Activated T-cell treated with anti-CD3 and anti-CD28 coated beads, Interleukin-2, amount 50 U/mL, for 72 hours (primary cell): ENCODE results near the gene TMPRSS2. TPM values are rescaled to one million over a fixed set of nuclear protein-coding genes. Genes with fewer than 3 reads are reported as not detected.
A peak's percentile ranks its signal among the peaks of the same experiment; 100 is the strongest.

Experiments used
- ATAC-seq, 2 donors: fragments of 150-1000 bp; cut with Tn5 transposase; replicated peaks in 1 of 2; 2 replicates each; pipeline ENCODE4 v1.10.0; 2021; ENCODE audit warnings: moderate library complexity in 2 of 2, mild to moderate bottlenecking in 1 of 2
- DNase-seq, 2 donors: peaks; one replicate each; pipeline ENCODE4 v3.0.0; 2021 to 2022; ENCODE audit warnings: mixed read lengths in 1 of 2
- H3K27ac Mint-ChIP-seq: one replicate; pipeline ENCODE4 v1.8.0; 2022; ENCODE audit warnings: mild to moderate bottlenecking, moderate library complexity, mixed read lengths
- H3K27me3 Mint-ChIP-seq: one replicate; pipeline ENCODE4 v1.8.0; 2022; ENCODE audit warnings: low read depth, mixed read lengths
- H3K36me3 Mint-ChIP-seq, 2 donors: one replicate each; pipeline ENCODE4 v1.8.0; 2022; ENCODE audit warnings: mixed read lengths in 2 of 2, mild to moderate bottlenecking in 1 of 2; ENCODE audit not compliant: insufficient read depth in 2 of 2
- H3K4me1 Mint-ChIP-seq: one replicate; pipeline ENCODE4 v1.8.0; 2022; ENCODE audit warnings: low read depth, mixed read lengths
- H3K4me3 Mint-ChIP-seq, 2 donors: one replicate each; pipeline ENCODE4 v1.8.0; 2022; ENCODE audit warnings: mild to moderate bottlenecking in 2 of 2, mixed read lengths in 2 of 2, moderate library complexity in 2 of 2
- H3K9me3 Mint-ChIP-seq, 2 donors: one replicate each; pipeline ENCODE4 v1.8.0; 2022; ENCODE audit warnings: mixed read lengths in 2 of 2
- total RNA-seq, 2 donors: library from RNA; stranded (reverse); gene quantifications; one replicate each; pipeline ENCODE4 v1.2.3, GENCODE V29; 2022

The TMPRSS2 gene
- total RNA-seq, 2 donors from 2014 or later = not detected

- no peak for DNase-seq
- peaks cover 3% of the 10 kb centered on the region for H3K27me3 Mint-ChIP-seq
- no peaks in the 10 kb centered on the region for H3K36me3 Mint-ChIP-seq
- H3K4me1 Mint-ChIP-seq = no peaks in the 10 kb centered on the region
- no peaks in the 10 kb centered on the region for H3K9me3 Mint-ChIP-seq
- no peak overlapping the region for H3K4me3 Mint-ChIP-seq
- ATAC-seq = peak in 1 of 2 donors; percentile 61
- no peak overlapping the region for H3K27ac Mint-ChIP-seq
Observed at GRCh38 chr21:41483973-41484372, 24.0 kb downstream of the TMPRSS2 start.

GRCh38 chr21:41483415-41483814 lies 24.5 kb downstream of the TMPRSS2 start:
- H3K4me3 Mint-ChIP-seq = no peak overlapping the region
- no peaks in the 10 kb centered on the region for H3K9me3 Mint-ChIP-seq
- DNase-seq = no peak
- no peaks in the 10 kb centered on the region for H3K4me1 Mint-ChIP-seq
- ATAC-seq = peak in 1 of 2 donors; percentile 41
- H3K36me3 Mint-ChIP-seq = no peaks in the 10 kb centered on the region
- H3K27ac Mint-ChIP-seq = no peak overlapping the region
- peaks cover 8% of the 10 kb centered on the region for H3K27me3 Mint-ChIP-seq

- peaks cover 13% of the 10 kb centered on the region for H3K27me3 Mint-ChIP-seq
- no peak overlapping the region for H3K4me3 Mint-ChIP-seq
- no peak for DNase-seq
- no peak overlapping the region for H3K27ac Mint-ChIP-seq
- peak in 1 of 2 donors; percentile 32 for ATAC-seq
- H3K4me1 Mint-ChIP-seq = no peaks in the 10 kb centered on the region
- no peaks in the 10 kb centered on the region for H3K9me3 Mint-ChIP-seq
- no peaks in the 10 kb centered on the region for H3K36me3 Mint-ChIP-seq
Observed at GRCh38 chr21:41482980-41483379, 25.0 kb downstream of the TMPRSS2 start.

DNA sequence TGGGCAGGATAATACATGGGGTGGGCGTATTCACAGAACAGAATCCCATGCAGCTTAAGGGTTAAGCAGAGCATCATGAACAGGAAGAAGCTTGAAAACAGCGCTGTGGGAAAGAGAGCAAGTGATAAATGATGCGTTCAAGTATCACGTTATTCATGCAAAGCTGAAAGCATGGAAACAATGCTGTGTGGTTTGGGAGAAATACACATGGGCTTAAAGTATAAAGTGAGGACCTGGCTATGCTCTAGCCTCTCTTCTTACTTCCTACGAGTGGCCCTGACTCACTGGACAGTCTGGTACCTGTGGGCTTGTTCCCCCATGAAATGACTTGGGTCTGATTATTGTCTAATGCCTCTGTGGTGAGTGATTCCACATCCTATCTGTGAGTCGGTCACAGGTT lies 25.7 kb downstream of the TMPRSS2 start:
- Mint-ChIP-seq H3K27ac (no peak overlapping the region), H3K9me3 (no peaks in the 10 kb centered on the region), H3K4me1 (no peaks in the 10 kb centered on the region), H3K27me3 (peaks cover 19% of the 10 kb centered on the region), H3K4me3 (no peak overlapping the region), H3K36me3 (no peaks in the 10 kb centered on the region)
- no peak for ATAC-seq
- DNase-seq = no peak

GRCh38 chr21:41481191-41481590 lies 26.8 kb downstream of the TMPRSS2 start:
- ATAC-seq = no peak
- Mint-ChIP-seq H3K27ac (no peak overlapping the region), H3K27me3 (peaks cover 20% of the 10 kb centered on the region), H3K9me3 (no peaks in the 10 kb centered on the region), H3K36me3 (no peaks in the 10 kb centered on the region), H3K4me1 (no peaks in the 10 kb centered on the region), H3K4me3 (no peak overlapping the region)
- DNase-seq = no peak

GRCh38 chr21:41480086-41480690 lies 27.8 kb downstream of the TMPRSS2 start:
- no peak for ATAC-seq
- Mint-ChIP-seq H3K27me3 (peaks cover 20% of the 10 kb centered on the region), H3K4me3 (no peak overlapping the region), H3K9me3 (no peaks in the 10 kb centered on the region), H3K4me1 (no peaks in the 10 kb centered on the region), H3K27ac (no peak overlapping the region), H3K36me3 (no peaks in the 10 kb centered on the region)
- DNase-seq = no peak

- Mint-ChIP-seq H3K36me3 (no peaks in the 10 kb centered on the region), H3K4me3 (no peak overlapping the region), H3K27me3 (peaks cover 20% of the 10 kb centered on the region), H3K9me3 (no peaks in the 10 kb centered on the region), H3K4me1 (no peaks in the 10 kb centered on the region), H3K27ac (no peak overlapping the region)
- ATAC-seq (no peak), DNase-seq (no peak)
Observed at GRCh38 chr21:41479686-41480085, 28.3 kb downstream of the TMPRSS2 start.

GRCh38 chr21:41478319-41479177 lies 29.4 kb downstream of the TMPRSS2 start:
- no peaks in the 10 kb centered on the region for H3K9me3 Mint-ChIP-seq
- H3K27ac Mint-ChIP-seq = no peak overlapping the region
- peaks cover 20% of the 10 kb centered on the region for H3K27me3 Mint-ChIP-seq
- no peak overlapping the region for H3K4me3 Mint-ChIP-seq
- no peaks in the 10 kb centered on the region for H3K4me1 Mint-ChIP-seq
- no peak for DNase-seq
- H3K36me3 Mint-ChIP-seq = no peaks in the 10 kb centered on the region
- no peak for ATAC-seq

DNA sequence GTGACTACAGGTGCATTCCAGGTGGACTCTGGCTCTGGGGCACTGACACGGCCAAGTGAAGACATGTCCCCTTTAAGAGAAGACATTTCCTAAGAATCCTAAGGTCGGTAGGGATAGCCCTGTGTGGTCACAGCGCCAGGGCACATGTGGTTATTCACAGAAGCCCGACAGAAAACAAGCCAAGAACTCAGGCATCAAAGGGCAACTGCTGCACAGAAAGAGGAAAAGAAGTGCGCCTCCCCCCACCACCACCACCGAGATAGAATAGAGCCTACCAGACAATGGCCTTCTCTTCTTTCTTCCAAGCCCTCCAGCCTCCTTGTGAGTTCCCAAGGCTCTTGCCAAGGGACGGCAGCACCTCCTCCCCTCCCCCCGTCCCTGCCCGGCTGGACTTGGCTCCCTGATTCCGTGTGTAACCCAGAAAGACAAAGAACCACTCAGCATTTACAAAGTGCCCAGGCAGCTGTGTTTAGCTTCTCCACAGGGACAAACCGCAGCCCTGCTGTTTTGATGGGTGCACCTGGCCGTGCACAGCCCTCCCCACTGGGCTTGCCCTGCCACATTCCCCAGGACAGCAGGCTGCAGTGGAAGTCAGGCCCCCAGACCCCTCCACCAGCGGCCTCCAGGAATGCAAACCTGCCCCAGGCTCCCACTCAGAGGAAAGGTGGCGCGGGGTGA lies 30.2 kb downstream of the TMPRSS2 start:
- H3K4me1 Mint-ChIP-seq = no peaks in the 10 kb centered on the region
- H3K4me3 Mint-ChIP-seq = no peak overlapping the region
- no peaks in the 10 kb centered on the region for H3K9me3 Mint-ChIP-seq
- no peak overlapping the region for H3K27ac Mint-ChIP-seq
- H3K27me3 Mint-ChIP-seq = peaks cover 20% of the 10 kb centered on the region
- no peaks in the 10 kb centered on the region for H3K36me3 Mint-ChIP-seq
- ATAC-seq (no peak), DNase-seq (no peak)

DNA sequence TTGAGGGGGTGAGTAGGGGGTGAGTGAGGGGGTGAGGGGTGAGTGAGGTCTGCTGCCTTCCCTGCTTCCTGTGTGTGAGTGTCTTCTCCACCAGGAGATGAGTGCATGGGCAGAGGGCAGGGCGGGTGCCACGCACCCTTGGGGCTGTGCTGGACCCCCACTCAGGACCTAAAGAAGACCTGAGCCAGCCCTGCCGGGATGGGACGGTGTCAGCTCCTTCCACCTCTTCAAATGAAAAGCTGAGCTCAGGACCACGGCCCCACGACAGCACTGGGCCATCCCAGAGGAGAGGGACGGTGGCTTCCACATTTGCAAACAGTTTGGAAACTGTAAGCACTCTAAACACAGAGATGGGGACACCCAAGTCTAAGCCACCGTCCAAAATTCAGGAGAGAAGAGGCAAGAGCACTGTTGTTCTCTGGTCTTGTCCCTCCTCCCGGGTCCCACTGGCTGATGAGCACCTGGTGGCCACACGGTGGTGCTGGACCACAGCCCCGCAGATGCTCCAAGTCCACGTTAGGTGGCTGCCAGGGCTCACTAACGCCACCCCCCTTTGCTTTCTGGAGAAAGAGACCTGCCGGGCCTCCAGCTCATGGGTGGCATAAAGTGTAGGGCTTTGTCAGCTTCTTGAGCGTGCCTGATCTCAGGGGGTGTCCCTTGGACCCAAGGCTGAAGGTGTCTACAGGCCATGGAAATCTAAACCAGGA lies 32.1 kb downstream of the TMPRSS2 start:
- Mint-ChIP-seq H3K9me3 (no peaks in the 10 kb centered on the region), H3K27ac (no peak overlapping the region), H3K4me1 (no peaks in the 10 kb centered on the region), H3K4me3 (no peak overlapping the region), H3K36me3 (no peaks in the 10 kb centered on the region), H3K27me3 (peaks cover 20% of the 10 kb centered on the region)
- ATAC-seq (no peak), DNase-seq (no peak)

DNA sequence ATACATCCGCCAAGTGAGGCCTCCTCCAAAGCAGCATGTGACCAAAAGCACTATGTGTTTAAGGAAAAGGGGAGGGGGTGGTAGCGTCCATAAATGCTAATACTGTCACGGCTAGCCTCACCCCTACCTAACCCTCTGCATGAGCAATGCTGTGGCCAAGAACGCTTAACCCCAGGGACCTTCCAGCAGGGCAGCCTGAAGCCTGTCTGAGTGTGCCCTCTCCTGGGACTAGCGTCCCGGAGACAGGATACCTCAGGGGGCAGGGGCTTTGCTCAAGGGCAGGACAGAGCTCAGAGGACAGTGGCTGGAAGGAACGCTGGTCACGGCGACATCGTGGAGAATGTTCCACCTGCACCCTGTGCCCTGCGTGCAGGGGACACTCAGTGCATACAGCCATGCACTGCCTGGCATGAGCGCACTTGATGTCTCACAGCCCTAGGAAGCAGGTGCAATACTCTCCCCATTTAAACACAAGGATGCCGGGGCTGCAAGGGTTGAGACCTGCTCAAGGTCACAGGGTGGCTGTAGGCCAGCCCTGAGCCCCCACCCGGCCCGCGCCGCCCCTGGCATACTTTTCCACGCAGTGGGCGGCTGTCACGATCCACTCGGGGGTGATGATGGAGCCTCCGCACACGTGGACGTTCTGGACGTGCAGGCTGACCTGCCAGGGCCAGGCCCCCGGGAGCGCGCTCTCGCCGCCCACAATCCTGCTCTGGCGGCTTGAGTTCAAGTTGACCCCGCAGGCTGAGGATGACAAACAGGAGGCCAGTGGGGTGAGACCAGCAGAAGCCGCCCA lies 35.0 kb downstream of the TMPRSS2 start:
- ATAC-seq (no peak), DNase-seq (no peak)
- Mint-ChIP-seq H3K4me3 (no peak overlapping the region), H3K36me3 (no peaks in the 10 kb centered on the region), H3K4me1 (no peaks in the 10 kb centered on the region), H3K27ac (no peak overlapping the region), H3K9me3 (no peaks in the 10 kb centered on the region), H3K27me3 (peaks cover 26% of the 10 kb centered on the region)

DNA sequence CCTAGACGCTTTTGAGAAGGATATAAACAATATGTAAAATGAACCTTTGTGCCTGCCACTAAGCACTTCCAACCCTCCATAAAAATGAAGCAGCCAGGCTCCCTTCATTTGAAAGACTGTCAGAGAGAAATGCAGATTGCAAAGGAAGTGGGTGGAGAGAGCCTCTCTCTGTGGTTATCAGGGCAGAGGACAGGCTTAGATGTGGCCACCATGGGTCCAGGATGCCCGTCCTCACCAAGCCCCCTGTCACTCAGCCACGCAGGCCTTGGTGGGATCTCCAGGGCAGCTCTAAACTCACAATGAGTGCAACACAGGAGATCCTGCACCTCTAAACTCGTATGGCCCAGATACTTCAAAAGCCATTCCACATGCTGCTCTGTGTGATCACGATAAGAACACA lies 37.9 kb downstream of the TMPRSS2 start:
- Mint-ChIP-seq H3K27me3 (peaks cover 19% of the 10 kb centered on the region), H3K27ac (no peak overlapping the region), H3K4me1 (no peaks in the 10 kb centered on the region), H3K36me3 (no peaks in the 10 kb centered on the region), H3K4me3 (no peak overlapping the region), H3K9me3 (no peaks in the 10 kb centered on the region)
- ATAC-seq (no peak), DNase-seq (no peak)
